ENCODE measurements around the gene SLC12A2. TPM values are rescaled to one million over a fixed set of nuclear protein-coding genes. Genes with fewer than 3 reads are reported as not detected.

The SLC12A2 gene
- polyA plus RNA-seq, 1 donor from 2014 or later: 28.6 TPM

DNA sequence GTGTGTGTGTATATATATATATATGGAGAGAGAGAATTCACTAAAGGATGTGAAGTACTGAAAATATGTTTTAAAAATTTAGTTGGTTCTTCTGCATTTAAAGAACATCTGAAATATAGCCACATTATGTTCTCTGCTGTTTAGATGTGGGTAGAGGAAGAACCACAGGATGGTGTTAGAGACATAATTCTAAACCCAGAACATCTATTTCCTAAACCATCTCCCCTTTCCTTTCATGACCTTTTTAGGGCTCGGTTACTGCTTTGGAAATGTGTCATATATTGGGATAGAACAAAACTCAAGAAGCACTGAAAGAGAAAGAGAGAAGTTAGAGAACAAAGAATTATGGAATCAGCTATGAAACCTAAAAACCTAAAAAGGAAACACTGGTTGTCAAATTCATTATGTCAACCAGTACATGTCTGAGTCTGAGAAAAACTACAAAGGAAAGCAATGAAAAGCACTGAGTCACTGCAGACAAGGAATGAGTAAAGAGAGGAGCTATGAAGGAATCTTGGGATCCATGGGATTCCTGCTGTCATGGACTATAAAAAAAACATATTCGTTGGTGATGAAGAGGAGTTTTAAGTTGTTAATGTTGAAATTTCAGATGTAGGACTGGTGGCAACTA is 28.4 kb downstream of the SLC12A2 start:
- no peak overlapping the region for H2AFZ ChIP-seq (ENCODE audit: low read depth, low read length)
- H3K4me3 ChIP-seq (ENCODE audit: low read length): no peak overlapping the region
- no peaks in the 10 kb centered on the region for H3K79me2 ChIP-seq (replicated peaks; ENCODE audit: insufficient read depth, low read length)
- H4K20me1 ChIP-seq (ENCODE audit: insufficient read depth): no peaks in the 10 kb centered on the region
- no peaks in the 10 kb centered on the region for H3F3A ChIP-seq (ENCODE audit: insufficient read depth, low read length, poor library complexity, severe bottlenecking)
- H3K27me3 ChIP-seq (ENCODE audit: insufficient read depth, low read depth, low read length): no peaks in the 10 kb centered on the region
- TF ChIP-seq RAD21 (conservative IDR thresholded peaks at IDR 0.05): no peak
- TF ChIP-seq TAF1 (IDR thresholded peaks at IDR 0.05; ENCODE audit: low read depth): no peak
- TF ChIP-seq, protein P1, sequence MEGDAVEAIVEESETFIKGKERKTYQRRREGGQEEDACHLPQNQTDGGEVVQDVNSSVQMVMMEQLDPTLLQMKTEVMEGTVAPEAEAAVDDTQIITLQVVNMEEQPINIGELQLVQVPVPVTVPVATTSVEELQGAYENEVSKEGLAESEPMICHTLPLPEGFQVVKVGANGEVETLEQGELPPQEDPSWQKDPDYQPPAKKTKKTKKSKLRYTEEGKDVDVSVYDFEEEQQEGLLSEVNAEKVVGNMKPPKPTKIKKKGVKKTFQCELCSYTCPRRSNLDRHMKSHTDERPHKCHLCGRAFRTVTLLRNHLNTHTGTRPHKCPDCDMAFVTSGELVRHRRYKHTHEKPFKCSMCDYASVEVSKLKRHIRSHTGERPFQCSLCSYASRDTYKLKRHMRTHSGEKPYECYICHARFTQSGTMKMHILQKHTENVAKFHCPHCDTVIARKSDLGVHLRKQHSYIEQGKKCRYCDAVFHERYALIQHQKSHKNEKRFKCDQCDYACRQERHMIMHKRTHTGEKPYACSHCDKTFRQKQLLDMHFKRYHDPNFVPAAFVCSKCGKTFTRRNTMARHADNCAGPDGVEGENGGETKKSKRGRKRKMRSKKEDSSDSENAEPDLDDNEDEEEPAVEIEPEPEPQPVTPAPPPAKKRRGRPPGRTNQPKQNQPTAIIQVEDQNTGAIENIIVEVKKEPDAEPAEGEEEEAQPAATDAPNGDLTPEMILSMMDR (IDR thresholded peaks at IDR 0.05; ENCODE audit: poor library complexity, severe bottlenecking): no peak
- TF ChIP-seq POLR2AphosphoS5 (IDR thresholded peaks at IDR 0.05): no peak
- no peak for TF ChIP-seq SMC3 (conservative IDR thresholded peaks at IDR 0.05; ENCODE audit: poor library complexity)
- TF ChIP-seq EZH2 (IDR thresholded peaks at IDR 0.05; ENCODE audit: borderline replicate concordance, insufficient read depth, low read length, poor library complexity, severe bottlenecking): no peak
- no peak for TF ChIP-seq MXI1 (conservative IDR thresholded peaks at IDR 0.05; ENCODE audit: poor library complexity, severe bottlenecking)
- TF ChIP-seq, protein P2, sequence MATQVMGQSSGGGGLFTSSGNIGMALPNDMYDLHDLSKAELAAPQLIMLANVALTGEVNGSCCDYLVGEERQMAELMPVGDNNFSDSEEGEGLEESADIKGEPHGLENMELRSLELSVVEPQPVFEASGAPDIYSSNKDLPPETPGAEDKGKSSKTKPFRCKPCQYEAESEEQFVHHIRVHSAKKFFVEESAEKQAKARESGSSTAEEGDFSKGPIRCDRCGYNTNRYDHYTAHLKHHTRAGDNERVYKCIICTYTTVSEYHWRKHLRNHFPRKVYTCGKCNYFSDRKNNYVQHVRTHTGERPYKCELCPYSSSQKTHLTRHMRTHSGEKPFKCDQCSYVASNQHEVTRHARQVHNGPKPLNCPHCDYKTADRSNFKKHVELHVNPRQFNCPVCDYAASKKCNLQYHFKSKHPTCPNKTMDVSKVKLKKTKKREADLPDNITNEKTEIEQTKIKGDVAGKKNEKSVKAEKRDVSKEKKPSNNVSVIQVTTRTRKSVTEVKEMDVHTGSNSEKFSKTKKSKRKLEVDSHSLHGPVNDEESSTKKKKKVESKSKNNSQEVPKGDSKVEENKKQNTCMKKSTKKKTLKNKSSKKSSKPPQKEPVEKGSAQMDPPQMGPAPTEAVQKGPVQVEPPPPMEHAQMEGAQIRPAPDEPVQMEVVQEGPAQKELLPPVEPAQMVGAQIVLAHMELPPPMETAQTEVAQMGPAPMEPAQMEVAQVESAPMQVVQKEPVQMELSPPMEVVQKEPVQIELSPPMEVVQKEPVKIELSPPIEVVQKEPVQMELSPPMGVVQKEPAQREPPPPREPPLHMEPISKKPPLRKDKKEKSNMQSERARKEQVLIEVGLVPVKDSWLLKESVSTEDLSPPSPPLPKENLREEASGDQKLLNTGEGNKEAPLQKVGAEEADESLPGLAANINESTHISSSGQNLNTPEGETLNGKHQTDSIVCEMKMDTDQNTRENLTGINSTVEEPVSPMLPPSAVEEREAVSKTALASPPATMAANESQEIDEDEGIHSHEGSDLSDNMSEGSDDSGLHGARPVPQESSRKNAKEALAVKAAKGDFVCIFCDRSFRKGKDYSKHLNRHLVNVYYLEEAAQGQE (IDR thresholded peaks at IDR 0.05; ENCODE audit: borderline replicate concordance): no peak
- TF ChIP-seq EP300 (conservative IDR thresholded peaks at IDR 0.05; ENCODE audit: poor library complexity, severe bottlenecking): no peak
- no peaks in the 10 kb centered on the region for H3K9me3 ChIP-seq (ENCODE audit: low read length)
- H3K4me2 ChIP-seq (ENCODE audit: low read length): no peak overlapping the region
- H3K9me2 ChIP-seq (ENCODE audit: insufficient read depth, low read length): no peaks in the 10 kb centered on the region
- no peaks in the 10 kb centered on the region for H3K36me3 ChIP-seq (ENCODE audit: insufficient read depth, low read length)
- no peak overlapping the region for H3K9ac ChIP-seq (ENCODE audit: low read length)
- H3K27ac ChIP-seq (ENCODE audit: low read length): no peak overlapping the region

DNA sequence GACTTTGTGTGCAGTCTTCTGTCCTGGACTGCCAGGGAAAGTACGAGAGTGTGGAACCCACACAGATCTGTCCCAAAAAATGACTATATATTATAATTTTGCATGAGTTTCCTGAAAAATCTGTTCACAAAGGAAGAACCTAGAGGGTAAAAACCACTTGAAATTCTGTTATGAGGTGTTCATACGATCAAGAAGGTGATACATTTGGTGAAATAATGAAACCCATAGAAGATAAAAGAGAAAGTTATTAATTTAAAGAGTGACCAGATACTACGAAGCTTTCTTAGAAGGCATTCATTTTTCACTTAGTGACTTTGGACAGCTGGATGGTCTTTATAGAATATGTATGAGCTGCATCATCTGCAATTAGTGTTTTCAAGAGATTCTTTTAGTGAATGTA is 32.9 kb downstream of the SLC12A2 start:
- H3K9me3 ChIP-seq (ENCODE audit: low read length): peaks cover 4% of the 10 kb centered on the region
- no peak overlapping the region for H3K4me2 ChIP-seq (ENCODE audit: low read length)
- H3K36me3 ChIP-seq (ENCODE audit: insufficient read depth, low read length): peaks cover 5% of the 10 kb centered on the region
- no peaks in the 10 kb centered on the region for H3K9me2 ChIP-seq (ENCODE audit: insufficient read depth, low read length)
- H4K20me1 ChIP-seq (ENCODE audit: insufficient read depth): no peaks in the 10 kb centered on the region
- no peaks in the 10 kb centered on the region for H3K79me2 ChIP-seq (replicated peaks; ENCODE audit: insufficient read depth, low read length)
- H3K4me3 ChIP-seq (ENCODE audit: low read length): no peak overlapping the region
- H3K27me3 ChIP-seq (ENCODE audit: insufficient read depth, low read depth, low read length): no peaks in the 10 kb centered on the region
- H2AFZ ChIP-seq (ENCODE audit: low read depth, low read length): no peak overlapping the region
- TF ChIP-seq, protein P2 (IDR thresholded peaks at IDR 0.05; ENCODE audit: borderline replicate concordance): no peak
- TF ChIP-seq MXI1 (conservative IDR thresholded peaks at IDR 0.05; ENCODE audit: poor library complexity, severe bottlenecking): no peak
- no peak for TF ChIP-seq RAD21 (conservative IDR thresholded peaks at IDR 0.05)
- TF ChIP-seq EZH2 (IDR thresholded peaks at IDR 0.05; ENCODE audit: borderline replicate concordance, insufficient read depth, low read length, poor library complexity, severe bottlenecking): no peak
- no peak for TF ChIP-seq EP300 (conservative IDR thresholded peaks at IDR 0.05; ENCODE audit: poor library complexity, severe bottlenecking)
- no peak for TF ChIP-seq SMC3 (conservative IDR thresholded peaks at IDR 0.05; ENCODE audit: poor library complexity)
- no peak for TF ChIP-seq TAF1 (IDR thresholded peaks at IDR 0.05; ENCODE audit: low read depth)
- no peak for TF ChIP-seq POLR2AphosphoS5 (IDR thresholded peaks at IDR 0.05)
- H3F3A ChIP-seq (ENCODE audit: insufficient read depth, low read length, poor library complexity, severe bottlenecking): no peaks in the 10 kb centered on the region
- H3K27ac ChIP-seq (ENCODE audit: low read length): no peak overlapping the region
- no peak overlapping the region for H3K9ac ChIP-seq (ENCODE audit: low read length)

Data from neural cell (in vitro differentiated cells).